Myocyte (in vitro differentiated cells): ENCODE data around the gene SLC6A15. TPM values are rescaled to one million over a fixed set of nuclear protein-coding genes. Genes with fewer than 3 reads are reported as not detected.

Experiments used
- DNase-seq: peaks from one replicate; pipeline ENCODE4 v3.0.0-alpha.2; 2012; ENCODE audit warnings: low read depth
- total RNA-seq: library from RNA; depleted of rRNA; stranded (reverse); fragments of >200 nt; gene quantifications from 2 replicates; pipeline ENCODE4 v1.2.3, GENCODE V29; 2014

The SLC6A15 gene
- total RNA-seq, 1 donor from 2014 or later = 3.7 TPM

GRCh38 chr12:84810611-84811010, 102.0 kb downstream of the SLC6A15 start:
- DNase-seq = no peak

Other genes with a start within 250 kb of the SLC6A15 start
- not detected in 2 replicates for gene TSPAN19, start 123.5 kb upstream of the SLC6A15 start, total RNA-seq
- gene LRRIQ1, start 123.6 kb upstream of the SLC6A15 start, total RNA-seq = 0.10 TPM in 1 of 2 replicates, not detected in the other